Anterior cingulate cortex (tissue), 58 donors: Measurements from ENCODE around the gene RNASE9.
A peak's percentile ranks its signal among the peaks of the same experiment; 100 is the strongest.
"Not testable (repeated sequence)": the region's sequence is repeated elsewhere in the genome, so short reads cannot be mapped to it uniquely, and the experiment has no call there.

ENCODE experiments used
- DNase-seq, 58 donors: peaks; one replicate each; lab custom pipeline; 2025; lab: John Stamatoyannopoulos, UW

The RNASE9 gene

DNA sequence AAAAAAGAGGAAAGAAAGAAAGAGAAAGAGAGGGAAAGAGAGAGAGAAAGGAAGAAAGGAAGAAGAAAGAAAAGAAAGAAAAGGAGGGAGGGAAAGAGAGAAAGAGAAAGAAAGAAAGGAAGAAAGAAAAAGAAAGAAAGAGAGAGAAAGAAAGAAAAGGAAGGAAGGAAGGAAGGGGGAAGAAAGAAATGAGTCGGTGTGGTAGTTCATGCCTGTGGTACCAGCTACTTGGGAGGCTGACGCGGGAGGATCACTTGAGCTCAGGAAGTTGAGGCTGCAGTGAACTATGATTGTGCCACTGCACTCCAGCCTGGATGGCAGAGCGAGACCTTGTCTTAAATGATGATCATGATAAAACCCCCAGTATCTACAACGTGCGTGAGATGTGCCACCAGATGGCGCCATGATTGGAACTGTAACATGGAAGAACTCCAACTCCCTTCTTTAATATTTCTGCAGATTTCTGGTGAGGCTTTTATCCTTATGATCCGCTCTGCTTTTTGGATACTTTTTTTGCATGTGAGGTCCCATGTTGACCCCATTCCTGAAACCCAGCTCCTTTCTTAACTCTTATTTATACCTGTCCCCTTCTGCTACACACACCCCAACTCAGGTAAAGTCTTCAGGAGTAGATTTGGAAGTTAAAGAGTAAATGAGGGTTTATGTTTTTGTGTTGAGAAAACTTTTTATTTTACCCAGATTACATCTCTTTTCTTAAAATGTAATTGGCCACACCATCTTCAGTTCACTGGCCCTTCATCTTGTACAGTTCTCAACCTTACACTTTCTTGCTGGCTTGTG lies 29.9 kb downstream of the RNASE9 start:
- peak in 27 of 58 donors; percentile 0 to 47 (median 5) for DNase-seq

DNA sequence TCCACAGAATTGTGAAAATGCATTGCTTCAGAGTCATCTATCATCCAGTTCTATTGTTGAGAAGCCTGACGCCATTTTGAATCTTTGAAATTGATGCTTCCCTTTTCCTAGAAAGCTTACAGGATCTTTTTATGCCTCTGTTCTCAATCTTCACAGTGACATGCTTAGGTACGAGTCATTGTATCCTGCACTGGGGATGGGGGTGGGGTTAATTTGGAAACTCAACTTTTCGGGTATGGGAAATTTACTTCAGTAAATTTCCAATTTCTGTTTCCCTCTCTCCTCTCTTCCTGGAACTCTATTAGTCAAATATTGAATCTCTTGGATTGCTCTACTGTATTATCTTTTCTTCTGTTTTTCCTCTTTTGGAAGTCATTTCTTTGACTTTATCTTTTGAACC lies 31.0 kb downstream of the RNASE9 start:
- DNase-seq = no peak

DNA sequence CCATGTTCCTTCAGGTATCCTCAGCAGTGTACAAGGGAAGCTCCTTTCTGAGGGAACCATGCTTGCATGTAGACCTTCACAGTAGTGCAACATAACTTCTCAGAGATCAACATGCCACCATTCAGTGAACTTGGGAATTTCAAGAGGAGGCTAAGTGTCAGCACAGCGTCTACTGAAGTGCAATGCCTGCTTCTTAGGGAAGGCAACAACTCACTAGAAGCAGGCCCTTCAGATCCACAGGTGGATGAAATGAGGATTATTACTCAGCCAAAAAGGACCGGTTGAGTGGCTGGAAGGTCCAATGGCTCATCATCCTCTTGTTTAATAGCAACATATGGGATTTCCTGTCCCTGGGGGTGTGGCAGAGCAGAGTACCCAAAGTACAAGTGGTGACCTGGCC lies 36.8 kb downstream of the RNASE9 start:
- DNase-seq = no peak

DNA sequence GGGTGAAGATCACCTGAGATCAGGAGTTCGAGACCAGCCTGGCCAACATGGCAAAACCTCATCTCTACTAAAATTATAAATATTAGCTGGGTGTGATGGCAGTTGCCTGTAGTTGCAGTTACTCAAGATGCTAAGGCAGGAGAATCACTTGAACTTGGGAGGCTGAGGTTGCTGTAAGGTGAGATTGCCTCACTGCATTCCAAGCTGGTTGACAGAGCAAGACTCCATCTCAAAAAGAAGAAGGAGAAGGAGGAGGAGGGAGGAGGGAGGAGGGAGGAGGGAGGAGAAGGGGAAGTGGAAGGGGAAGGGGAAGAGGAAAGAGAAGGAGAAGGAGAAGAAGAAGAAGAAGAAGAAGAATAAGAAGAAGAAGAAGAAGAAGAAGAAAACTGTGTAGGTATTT lies 38.5 kb downstream of the RNASE9 start:
- DNase-seq = no peak

DNA sequence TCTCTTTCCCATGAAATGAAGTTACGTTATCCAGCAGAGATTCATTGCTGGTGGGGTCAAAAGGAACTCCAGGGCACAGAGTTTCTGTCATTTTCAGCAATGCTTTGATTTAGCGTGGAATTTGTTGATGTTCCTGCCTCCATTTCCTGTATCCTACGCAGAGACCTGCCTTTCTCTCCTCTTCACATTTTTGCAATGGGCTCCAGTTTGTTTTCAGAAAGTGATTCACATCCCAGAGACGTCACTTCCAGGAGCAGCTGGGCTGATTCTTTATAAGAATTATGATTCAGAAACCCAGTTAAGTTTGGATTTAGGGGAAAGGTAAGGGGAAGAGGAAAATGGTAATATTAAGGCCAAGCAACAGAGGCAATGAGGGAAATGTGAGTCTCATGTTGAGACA lies 43.9 kb downstream of the RNASE9 start:
- no peak for DNase-seq

DNA sequence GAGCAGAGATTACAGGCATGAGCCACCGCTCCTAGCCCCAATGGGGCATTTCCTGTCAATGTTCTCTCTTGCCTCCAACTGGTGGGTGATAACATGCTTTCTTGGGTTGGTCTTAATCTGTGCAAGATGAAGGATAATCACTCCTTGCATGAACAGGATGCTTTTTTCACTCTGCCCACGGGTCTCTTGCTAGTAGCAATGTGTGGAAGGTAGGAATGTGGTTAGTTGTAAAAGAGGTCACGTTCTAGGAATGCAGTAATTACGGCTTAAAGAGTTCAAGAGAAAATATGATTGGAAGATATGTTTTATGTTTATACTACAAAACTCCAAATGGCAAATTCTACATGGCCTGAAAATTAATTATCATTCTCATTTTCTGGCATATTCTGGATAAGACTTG lies 45.0 kb downstream of the RNASE9 start:
- no peak for DNase-seq

DNA sequence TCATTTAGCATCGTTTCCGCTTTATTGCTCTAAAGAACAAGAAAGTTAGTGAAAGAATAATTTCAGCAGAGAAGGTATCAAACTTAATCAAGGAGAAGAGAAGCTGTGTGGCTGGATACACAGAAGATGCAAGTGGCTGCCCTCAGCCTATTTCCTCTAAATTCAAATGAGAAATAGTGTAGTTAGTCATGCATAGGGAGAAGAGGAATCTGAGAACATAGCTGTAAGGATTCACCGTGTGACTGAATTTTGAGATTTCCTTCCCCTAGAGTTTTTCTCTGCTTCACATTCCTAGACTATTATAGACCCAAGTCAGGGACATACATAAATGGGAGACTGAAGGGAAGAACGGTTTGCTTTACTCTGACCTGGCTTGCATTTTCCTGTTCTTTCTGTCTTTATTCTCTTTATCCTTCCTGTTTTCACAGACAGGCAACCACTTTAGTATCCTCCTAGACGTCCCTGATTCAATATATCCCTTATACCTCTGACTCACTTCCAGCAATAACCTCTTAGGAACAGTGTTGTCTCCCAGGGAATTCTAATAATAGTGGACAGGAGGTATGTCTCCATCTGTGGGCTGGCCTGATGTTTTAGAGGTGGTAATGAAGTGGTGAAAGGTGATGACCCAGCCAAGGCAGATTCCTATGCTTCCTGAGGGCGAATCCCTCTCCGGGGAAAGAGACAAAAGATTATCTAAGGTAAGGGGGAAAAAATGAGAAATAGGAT lies 48.5 kb downstream of the RNASE9 start:
- no peak for DNase-seq

DNA sequence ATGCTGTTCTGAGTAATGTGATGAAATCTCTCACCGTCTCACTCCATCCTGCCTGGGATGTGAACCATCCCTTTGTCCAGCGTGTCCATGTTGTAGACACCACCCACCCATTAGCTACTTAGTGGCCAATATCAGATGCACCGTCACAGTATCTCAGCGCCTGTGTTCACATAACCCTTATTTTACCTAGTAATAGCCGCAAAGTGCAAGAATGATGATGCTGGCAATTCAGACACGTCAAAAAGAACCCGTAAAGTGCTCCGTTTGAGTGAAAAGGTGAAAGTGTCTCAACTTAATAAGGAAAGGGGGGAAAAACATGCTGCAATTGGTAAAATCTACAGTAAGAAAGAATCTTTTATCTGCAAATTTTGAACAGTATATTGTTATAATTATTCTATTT lies 52.5 kb downstream of the RNASE9 start:
- DNase-seq = no peak

DNA sequence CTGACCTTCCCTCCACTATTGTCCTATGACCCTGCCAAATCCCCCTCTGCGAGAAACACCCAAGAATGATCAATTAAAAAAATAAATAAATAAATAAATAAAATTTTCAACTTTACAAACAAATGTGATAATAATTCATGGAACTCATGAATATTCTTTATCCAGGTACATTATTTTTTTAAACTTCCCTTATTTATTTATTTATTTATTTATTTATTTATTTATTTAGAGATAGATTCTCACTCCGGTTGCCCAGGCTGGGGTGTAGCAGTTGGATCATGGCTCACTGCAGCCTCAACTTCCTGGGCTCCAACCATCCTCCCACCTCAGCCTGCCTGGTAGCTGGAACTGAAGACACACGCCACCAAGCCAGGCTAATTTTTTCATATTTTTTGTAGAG lies 53.3 kb downstream of the RNASE9 start:
- not testable (repeated sequence) for DNase-seq

DNA sequence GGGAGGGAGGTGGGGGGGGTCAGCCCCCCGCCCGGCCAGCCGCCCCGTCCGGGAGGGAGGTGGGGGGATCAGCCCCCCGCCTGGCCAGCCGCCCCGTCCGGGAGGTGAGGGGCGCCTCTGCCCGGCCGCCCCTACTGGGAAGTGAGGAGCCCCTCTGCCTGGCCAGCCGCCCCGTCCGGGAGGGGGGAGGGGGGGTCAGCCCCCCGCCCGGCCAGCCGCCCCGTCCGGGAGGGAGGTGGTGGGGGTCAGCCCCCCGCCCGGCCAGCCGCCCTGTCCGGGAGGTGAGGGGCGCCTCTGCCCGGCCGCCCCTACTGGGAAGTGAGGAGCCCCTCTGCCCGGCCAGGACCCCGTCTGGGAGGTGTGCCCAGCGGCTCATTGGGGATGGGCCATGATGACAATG lies 54.1 kb downstream of the RNASE9 start:
- DNase-seq = not testable (repeated sequence)

DNA sequence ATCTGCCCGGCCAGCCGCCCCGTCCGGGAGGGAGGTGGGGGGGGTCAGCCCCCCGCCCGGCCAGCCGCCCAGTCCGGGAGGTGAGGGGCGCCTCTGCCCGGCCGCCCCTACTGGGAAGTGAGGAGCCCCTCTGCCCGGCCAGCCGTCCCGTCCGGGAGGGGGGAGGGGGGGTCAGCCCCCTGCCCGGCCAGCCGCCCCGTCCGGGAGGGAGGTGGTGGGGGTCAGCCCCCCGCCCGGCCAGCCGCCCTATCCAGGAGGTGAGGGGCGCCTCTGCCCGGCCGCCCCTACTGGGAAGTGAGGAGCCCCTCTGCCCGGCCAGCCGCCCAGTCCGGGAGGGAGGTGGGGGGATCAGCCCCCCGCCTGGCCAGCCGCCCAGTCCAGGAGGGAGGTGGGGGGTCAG lies 54.6 kb downstream of the RNASE9 start:
- DNase-seq = not testable (repeated sequence)
